Hematopoietic multipotent progenitor cell treated with erythropoietin and hydrocortisone succinate and interleukin-3 and kit ligand, for 15 days (in vitro differentiated cells): Measurements from ENCODE around the gene RPP21.

ENCODE experiments used
- DNase-seq: peaks from one replicate; pipeline ENCODE4 v3.0.0-alpha.2; 2015; ENCODE audit warnings: low spot score

RPP21 gene

DNA sequence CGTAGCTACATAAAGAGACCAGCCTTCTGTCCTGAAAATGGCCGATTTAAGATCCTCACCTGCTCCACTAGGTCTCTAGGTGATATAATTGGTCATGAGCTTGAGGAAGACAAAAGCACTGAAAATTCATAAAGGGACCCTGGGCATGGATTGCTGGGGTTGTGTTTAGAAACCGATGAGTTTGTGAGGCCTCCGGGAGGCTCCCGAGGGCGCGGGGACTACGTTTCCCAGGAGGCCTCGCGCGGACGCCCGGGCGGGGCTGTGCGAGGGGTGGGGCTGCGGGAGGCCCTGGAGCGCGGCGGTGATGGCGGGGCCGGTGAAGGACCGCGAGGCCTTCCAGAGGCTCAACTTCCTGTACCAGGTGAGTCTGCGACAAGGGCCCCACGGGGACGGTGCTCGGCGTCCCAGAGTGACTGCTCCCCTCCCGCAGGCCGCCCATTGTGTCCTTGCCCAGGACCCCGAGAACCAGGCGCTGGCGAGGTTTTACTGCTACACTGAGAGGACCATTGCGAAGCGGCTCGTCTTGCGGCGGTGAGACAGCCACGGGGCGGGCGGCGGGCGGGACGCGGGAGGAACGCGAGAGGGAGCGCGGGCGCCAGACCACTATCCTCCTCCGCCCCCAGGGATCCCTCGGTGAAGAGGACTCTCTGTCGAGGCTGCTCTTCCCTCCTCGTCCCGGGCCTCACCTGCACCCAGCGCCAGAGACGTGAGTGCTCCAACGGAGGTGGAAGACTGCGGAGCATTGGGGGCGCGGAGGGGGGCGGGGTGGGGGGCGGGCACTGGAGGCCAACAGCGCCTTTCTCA lies at the start of gene RPP21:
TSS of gene RPP21 (plus strand) at position 289 of the 804 bp plus-strand sequence. CDS start at position 305, 16 bp downstream.
- DNase-seq, result peak; percentile 82

- DNase-seq, result no peak
These were observed 49.1 kb upstream of the RPP21 start for GRCh38 chr6:30295837-30296236.

DNA sequence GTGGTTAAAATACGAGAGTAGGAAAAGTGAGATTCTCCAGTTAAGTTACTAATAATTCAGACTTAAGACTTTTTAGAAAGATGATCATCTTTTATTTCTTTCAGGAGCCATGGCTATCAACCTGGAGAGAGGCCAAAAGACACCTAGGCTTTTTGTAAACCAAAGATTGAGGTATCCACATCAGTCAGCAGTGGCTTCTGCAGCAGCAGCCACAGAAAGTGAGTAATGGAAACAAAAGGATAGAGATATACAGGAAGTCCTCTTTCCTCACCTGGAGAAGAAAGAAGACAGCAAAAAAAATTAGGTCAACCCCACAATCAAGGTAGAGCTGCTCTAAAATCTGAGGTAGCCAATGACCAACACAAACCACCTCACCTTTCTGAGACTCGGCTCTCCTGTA lies 41.0 kb upstream of the RPP21 start:
- no peak for DNase-seq

DNA sequence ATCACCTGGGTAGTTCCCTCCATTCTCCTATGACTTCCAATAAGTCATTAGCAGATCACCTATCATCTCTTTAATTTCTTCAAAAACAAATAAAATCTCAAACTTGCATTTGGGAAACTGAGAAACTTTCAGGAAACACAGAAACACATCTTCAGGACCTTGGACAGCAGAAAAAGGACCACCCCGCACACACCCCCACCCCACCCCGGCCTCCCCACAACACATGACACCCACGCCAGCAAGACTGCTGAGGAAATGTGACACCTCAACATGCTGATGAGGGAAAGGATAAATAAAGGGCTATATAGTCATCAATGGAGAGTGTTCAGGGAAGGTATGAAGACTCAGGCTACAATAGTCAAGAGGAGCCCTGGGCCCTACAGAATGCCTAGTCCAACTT lies 33.9 kb upstream of the RPP21 start:
- DNase-seq, result peak; percentile 10

- DNase-seq, result no peak
These were observed 33.3 kb upstream of the RPP21 start for GRCh38 chr6:30311671-30312070.

GRCh38 chr6:30312266-30312665 lies 32.7 kb upstream of the RPP21 start:
- no peak for DNase-seq

DNA sequence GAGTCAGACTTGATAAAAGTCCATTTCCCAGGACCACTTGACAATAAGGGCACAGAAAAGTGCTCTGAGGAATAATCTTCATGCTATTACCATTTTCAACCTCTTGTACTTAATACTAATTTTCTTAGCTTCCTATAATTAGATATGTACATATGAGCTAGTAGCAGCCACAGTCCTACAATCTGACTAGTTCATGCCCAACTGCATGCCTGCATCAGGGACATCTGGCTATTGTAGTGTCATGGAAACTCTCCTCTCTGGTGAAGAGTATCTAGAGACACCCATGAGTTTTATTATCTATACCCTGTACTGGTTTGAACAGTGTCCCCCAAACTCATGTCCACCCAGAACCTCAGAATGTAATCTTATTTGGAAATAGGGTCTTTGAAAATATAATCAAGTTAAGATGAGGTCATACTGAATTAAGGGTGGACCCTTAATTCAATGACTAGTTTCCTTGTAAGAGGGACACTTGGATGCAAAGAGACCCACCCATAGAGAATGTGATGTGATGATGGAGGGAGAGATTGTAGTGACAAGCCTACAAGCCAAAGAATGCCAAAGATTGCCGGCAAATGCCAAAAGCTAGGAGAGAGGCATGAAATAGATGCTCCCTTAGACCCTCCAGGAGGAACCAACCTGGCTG lies 32.2 kb upstream of the RPP21 start:
- DNase-seq, result no peak

DNA sequence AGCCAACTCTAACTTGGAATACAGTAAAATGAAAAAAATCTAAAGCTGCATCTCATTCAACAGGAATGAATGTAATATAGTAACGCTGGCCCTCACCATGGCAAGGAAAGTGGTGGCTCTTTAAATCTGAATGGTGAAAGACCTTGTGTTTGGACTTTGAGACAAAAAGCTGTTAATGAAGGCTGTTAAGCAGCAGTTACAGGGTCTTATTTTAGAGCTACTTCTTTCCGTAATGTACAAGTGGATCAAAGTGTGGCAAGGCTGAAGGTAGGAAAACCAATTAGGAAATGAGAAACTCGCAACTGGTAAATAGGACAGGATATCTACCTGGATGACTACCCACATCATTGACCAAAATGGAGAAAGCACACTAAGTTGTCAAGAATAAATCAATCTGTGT lies 29.8 kb upstream of the RPP21 start:
- DNase-seq, result no peak

DNA sequence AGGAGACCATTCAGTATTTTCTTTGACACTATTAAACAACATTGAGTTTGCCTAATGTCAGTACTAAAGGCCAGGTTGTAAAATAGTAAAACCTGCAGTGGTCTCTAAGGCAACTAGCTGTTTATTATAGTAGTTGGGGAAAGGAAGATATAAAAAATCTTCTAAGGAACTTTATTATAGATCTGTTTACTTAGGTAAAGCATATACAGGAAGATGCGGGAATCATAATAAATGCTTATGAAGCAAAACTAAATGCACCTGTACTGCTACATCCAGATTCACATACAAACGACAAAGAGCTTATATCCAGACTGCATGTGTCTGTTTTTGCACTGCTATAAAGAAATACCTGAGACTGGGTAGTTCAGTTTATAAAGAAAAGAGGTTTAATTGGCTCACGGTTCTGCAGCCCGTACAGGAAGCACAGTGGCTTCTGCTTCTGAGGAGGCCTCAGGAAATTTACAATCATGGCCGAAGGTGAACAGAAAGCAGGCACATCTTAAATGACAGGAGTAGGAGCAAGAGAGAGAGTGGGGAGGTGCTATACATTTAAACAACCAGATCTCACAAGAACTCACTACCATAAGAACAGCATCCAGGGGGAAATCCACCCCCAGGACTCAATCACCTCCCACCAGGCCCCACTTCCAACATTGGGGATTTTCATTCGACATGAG lies 26.9 kb upstream of the RPP21 start:
- no peak for DNase-seq

- no peak for DNase-seq
These were observed 25.7 kb upstream of the RPP21 start for GRCh38 chr6:30319146-30319835.

- no peak for DNase-seq
These were observed 23.1 kb upstream of the RPP21 start for GRCh38 chr6:30321692-30322388.

DNA sequence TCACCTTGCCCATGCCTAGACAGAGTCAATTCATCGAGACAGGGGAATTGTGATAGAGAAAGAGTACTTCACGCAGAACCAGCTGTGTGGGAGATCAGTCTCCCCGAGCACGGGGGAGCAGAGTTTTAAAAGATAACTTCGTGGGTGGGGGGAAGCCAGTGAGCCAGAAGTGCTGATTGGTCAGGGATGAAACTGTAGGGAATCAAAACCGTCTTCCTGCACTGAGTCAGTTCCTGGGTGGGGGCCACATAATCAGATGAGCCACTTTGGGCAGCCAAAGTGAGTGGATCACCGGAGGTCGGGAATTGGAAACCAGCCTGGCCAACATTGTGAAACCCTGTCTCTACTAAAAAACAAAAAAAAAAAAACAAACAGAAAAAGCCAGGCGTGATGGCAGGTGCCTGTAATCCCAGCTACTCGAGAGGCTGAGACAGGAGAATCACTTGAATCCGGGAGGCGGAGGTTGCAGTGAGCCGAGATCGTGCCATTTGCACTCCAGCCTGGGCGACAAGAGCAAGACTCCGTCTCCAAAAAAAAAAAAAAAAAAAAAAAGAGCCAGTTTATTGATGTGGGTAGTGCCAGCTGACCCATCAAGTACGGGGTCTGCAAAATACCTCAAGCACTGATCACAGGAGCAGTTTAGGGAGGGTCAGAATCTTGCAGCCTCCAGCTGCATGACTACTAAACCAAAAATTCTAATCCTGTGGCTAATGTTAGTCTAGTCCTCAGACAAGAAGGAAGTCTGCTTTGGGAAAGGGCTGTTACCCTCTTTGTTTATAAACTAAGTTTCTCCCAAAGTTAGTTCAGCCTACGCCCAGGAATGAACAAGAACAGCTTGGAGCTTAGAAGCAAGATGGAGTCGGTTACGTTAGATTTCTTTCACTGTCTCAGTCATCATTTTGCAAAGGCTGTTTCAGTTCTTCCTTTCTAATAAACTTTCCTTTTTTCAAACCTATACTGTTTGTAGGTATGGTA lies 22.1 kb upstream of the RPP21 start:
- DNase-seq, result no peak

DNA sequence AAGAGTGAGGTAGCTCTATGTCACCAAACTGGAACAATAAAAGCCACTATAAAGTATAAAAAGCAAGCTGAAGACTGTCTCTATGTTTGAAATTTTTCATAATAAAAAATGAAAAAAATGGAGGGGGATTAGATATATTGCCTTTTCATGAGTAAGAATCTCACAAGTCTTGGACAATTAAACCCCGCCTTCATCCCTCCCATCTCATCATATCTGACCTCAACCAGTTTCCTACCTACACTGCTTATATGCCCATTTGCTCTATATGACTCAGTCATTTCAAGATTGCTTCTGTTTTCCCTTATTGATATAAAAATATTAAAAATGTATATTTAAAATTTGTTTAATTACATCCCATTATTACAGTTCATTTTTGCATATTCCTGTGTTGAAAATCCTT lies 21.1 kb upstream of the RPP21 start:
- no peak for DNase-seq

- peak; percentile 79 for DNase-seq
These were observed 19.6 kb upstream of the RPP21 start for GRCh38 chr6:30325150-30325872.

GRCh38 chr6:30325873-30326525 lies 19.0 kb upstream of the RPP21 start:
- DNase-seq, result peak; percentile 75

DNA sequence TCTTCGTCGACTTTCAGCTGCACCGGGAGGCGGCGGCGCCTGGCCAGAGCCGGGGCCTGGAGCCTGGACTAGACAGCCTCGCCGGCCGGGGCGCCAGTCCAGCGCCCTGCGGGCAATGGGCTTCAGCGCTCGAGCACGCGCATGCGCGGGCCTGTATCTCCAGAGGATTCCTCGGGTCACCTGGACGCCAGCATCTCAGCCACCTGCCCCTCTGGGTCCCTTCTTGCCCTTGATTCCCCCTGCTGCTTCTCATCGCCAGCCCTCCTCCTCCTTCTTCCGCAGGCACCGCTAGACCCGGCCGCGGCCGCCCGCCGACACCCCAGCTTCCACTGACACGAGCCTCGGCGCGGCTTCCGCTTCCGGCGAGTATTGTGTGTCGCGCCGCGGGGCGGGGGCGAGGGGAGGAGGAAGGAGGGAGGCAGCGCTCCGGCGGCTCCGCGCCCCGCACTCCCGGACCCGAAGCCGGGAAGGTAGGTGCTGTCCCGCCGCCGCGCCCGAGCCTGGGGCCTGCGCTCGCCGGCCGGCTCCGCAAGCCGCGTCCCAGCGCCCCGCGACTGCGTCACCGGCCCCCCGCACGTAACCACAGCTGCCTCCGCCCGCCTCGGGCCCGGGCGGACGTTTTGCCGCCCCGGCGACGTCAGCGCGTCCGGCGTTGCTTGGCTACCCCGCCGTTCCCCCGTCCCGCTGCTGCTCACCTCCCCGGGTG lies 18.3 kb upstream of the RPP21 start, which contains the start of gene TRIM39:
TSS of gene TRIM39 (plus strand) at position 402 of the 706 bp plus-strand sequence. CDS start 2,391 bp downstream, outside the sequence.
- peak; percentile 78 for DNase-seq

DNA sequence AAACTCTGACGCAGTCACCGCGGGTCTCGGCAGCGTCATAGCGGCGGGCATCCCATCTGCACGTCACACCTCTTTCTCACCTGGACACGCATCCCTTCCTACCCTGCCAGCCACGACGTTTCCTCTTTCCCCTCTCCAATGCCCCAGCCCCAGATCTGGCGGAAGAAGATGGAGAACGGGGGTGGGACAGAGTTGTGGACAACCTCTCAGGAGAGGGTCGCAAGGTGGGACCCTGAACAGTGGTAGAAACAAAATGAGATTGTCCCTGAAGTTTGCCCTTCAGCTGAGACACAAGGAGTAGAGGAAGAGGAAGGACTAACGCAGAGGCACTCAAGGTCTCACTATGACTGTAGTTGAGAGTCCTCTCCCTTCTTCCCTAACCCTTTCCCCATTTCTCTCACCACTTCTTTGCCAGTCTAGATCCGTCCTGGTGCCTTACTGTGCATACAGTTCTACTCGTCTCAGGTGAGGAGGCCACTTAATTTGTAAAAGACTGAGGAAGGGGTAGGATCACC lies 17.7 kb upstream of the RPP21 start:
- DNase-seq, result no peak

GRCh38 chr6:30328397-30328796 lies 16.6 kb upstream of the RPP21 start:
- no peak for DNase-seq
